ACC112 (cell line): Measurements from ENCODE around the gene SYNPO2.
A peak's percentile ranks its signal among the peaks of the same experiment; 100 is the strongest.
"Not testable (repeated sequence)": the region's sequence is repeated elsewhere in the genome, so short reads cannot be mapped to it uniquely, and the experiment has no call there.

ENCODE experiments used
- H2AFZ ChIP-seq: fragments of 200-600 bp; sonication (generic); one replicate; pipeline ENCODE4 v1.6.0; 2017; ENCODE audit warnings: antibody characterized with exemption, low read length; ENCODE audit not compliant: unreplicated experiment
- H3K27ac ChIP-seq: fragments of 200-600 bp; sonication (generic); 2 replicates; pipeline ENCODE4 v1.5.1; 2014; ENCODE audit warnings: low read depth, mild to moderate bottlenecking, antibody characterized with exemption, low read length, moderate library complexity
- H3K27me3 ChIP-seq: fragments of 200-600 bp; sonication (generic); 2 replicates; pipeline ENCODE4 v1.6.1; 2014; ENCODE audit warnings: mild to moderate bottlenecking, antibody characterized with exemption, low read length, moderate library complexity, mixed read lengths; ENCODE audit not compliant: insufficient read depth
- H3K36me3 ChIP-seq: fragments of 200-600 bp; sonication (generic); 2 replicates; pipeline ENCODE4 v1.6.1; 2016; ENCODE audit warnings: mild to moderate bottlenecking, antibody characterized with exemption, low read length, moderate library complexity, mixed read lengths; ENCODE audit not compliant: insufficient read depth
- H3K4me1 ChIP-seq: fragments of 200-600 bp; sonication (generic); one replicate; pipeline ENCODE4 v1.6.1; 2016; ENCODE audit warnings: low read length, mixed read lengths; ENCODE audit not compliant: insufficient read depth, unreplicated experiment, control insufficient read depth
- H3K4me3 ChIP-seq: fragments of 200-600 bp; sonication (generic); 2 replicates; pipeline ENCODE4 v1.5.1; 2014; ENCODE audit warnings: mild to moderate bottlenecking, low read depth, low read length
- H3K79me2 ChIP-seq: fragments of 200-600 bp; sonication (generic); one replicate; pipeline ENCODE4 v1.6.0; 2016; ENCODE audit warnings: low read length; ENCODE audit not compliant: control insufficient read depth, unreplicated experiment, insufficient read depth

SYNPO2 gene

DNA sequence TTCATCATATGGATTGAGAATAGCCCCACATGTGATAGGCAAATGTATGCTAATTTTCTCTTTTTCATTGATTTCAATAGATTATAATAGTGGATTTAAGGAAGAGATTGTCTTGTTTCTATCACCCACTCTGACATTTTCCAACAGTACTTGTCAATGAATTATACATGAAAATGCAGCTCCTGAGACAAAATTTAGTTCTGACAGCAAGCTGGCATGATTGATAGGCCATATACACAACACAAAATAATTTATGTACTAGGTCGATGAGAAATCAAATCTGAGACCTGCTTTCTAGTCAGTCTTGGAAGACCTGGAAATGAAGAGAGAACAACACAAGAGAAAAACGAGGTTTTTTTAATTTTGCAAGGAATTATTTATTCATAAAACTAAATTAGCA lies 129.0 kb downstream of the SYNPO2 start:
- H3K4me3 ChIP-seq, result no peak overlapping the region
- no peak overlapping the region for H2AFZ ChIP-seq
- no peaks in the 10 kb centered on the region for H3K27me3 ChIP-seq
- no peaks in the 10 kb centered on the region for H3K36me3 ChIP-seq
- H3K79me2 ChIP-seq, result no peaks in the 10 kb centered on the region
- no peaks in the 10 kb centered on the region for H3K4me1 ChIP-seq
- no peak overlapping the region for H3K27ac ChIP-seq

- Histone ChIP-seq H3K27me3 (no peaks in the 10 kb centered on the region), H3K4me1 (peaks cover 4% of the 10 kb centered on the region), H3K79me2 (no peaks in the 10 kb centered on the region), H3K36me3 (no peaks in the 10 kb centered on the region), H3K27ac (no peak overlapping the region), H3K4me3 (no peak overlapping the region), H2AFZ (no peak overlapping the region)
Observed at GRCh38 chr4:119020158-119020557, 131.5 kb downstream of the SYNPO2 start.

DNA sequence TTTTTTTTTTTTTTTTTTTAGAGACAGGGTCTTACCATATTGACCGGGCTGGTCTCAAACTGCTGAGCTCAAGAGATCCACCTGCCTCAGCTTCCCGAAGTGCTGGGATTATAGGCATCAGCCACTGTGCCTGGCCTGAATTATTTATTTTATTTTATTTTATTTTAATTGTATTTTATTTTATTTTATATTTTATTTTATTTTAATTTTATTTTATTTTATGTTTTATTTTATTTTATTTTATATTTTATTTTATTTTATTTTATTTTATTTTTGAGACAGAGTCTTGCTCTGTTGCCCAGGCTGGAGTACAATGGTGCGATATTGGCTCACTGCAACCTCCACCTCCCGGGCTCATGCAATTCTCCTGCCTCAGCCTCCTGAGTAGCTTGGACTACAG lies 133.9 kb downstream of the SYNPO2 start:
- H3K27ac ChIP-seq, H2AFZ ChIP-seq, H3K79me2 ChIP-seq, H3K4me3 ChIP-seq, H3K36me3 ChIP-seq, H3K27me3 ChIP-seq: not testable (repeated sequence)
- peaks cover 26% of the 10 kb centered on the region for H3K4me1 ChIP-seq

DNA sequence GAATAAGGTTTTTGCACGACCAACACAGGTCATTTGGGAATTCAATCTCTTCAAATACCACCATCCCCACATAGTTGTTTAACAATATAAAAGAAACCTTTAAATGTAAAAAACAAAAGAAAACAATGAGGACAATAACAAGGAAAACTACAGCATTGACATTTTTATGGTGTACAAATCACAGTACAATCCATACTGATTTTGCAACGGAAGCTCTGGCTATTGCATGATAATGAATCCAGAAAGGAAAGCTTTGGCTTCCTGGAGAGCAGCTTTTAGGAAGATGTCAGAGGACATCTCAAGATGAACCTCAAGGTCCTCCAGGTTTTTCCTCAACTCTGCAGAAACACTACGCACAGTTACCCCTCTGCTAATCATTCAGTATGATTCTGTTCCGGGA lies 135.4 kb downstream of the SYNPO2 start:
- no peak overlapping the region for H3K27ac ChIP-seq
- H3K4me3 ChIP-seq, result no peak overlapping the region
- H3K79me2 ChIP-seq, result no peaks in the 10 kb centered on the region
- no peaks in the 10 kb centered on the region for H3K27me3 ChIP-seq
- peaks cover 30% of the 10 kb centered on the region for H3K4me1 ChIP-seq
- no peak overlapping the region for H2AFZ ChIP-seq
- no peaks in the 10 kb centered on the region for H3K36me3 ChIP-seq

DNA sequence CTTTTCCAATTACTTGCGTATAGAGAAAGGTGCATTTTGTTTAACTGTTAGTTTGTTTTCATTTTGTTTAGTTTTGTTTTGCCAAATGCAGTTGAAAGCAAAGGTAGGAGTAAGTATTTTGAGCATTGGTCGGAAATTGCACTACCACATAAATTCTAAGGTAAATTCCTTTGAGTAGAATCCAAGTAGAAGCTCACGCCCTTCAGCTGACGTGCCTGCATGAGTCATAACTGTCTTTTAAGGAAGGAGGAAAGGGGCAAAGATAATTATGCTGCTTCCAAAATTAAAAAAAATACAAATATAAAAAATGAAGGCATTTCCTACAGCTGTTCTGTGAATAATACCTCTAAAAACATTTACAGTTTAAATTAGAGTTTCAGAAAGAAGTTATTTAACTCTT lies 136.8 kb downstream of the SYNPO2 start:
- H3K4me3 ChIP-seq, result peak overlapping the region; percentile 64
- no peaks in the 10 kb centered on the region for H3K79me2 ChIP-seq
- no peaks in the 10 kb centered on the region for H3K27me3 ChIP-seq
- peak overlapping the region; percentile 86 for H2AFZ ChIP-seq
- peak overlapping the region; percentile 97 for H3K27ac ChIP-seq
- no peaks in the 10 kb centered on the region; the same call in 1 of the 2 replicates for H3K36me3 ChIP-seq
- H3K4me1 ChIP-seq, result peaks cover 30% of the 10 kb centered on the region

- H3K79me2 ChIP-seq, result no peaks in the 10 kb centered on the region
- no peaks in the 10 kb centered on the region; the same call in 1 of the 2 replicates for H3K36me3 ChIP-seq
- H2AFZ ChIP-seq, result peak overlapping the region; percentile 86
- H3K4me3 ChIP-seq, result peak overlapping the region; percentile 64
- H3K27me3 ChIP-seq, result no peaks in the 10 kb centered on the region
- H3K4me1 ChIP-seq, result peaks cover 30% of the 10 kb centered on the region
- peak overlapping the region; percentile 97 for H3K27ac ChIP-seq
Observed at GRCh38 chr4:119025916-119026661, 137.4 kb downstream of the SYNPO2 start.

DNA sequence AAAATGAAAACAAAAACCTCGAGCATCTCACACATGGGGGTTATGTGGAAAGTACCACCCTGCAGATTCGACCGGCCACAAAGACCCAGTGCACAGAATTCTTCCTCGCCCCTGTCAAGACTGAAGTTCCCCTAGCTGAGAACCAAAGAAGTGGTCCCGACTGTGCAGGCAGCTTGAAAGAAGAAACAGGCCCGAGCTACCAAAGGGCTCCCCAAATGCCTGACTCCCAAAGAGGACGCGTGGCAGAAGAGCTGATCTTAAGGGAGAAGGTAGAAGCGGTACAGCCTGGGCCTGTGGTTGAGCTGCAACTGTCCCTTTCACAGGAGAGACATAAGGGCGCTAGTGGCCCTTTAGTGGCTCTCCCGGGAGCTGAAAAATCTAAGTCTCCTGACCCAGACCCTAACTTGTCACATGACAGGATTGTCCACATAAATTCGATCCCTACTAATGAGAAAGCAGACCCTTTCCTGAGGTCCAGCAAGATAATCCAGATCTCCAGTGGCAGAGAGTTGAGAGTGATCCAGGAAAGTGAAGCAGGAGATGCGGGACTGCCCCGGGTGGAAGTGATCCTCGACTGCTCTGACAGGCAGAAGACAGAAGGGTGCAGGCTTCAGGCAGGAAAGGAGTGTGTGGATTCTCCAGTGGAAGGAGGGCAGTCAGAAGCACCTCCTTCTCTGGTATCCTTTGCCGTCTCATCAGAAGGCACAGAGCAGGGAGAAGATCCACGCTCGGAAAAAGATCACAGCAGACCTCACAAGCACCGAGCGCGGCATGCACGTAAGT lies 138.2 kb downstream of the SYNPO2 start:
- Histone ChIP-seq H3K4me3 (peak overlapping the region; percentile 64), H3K79me2 (no peaks in the 10 kb centered on the region), H3K27ac (peak overlapping the region; percentile 97), H3K27me3 (no peaks in the 10 kb centered on the region), H3K4me1 (peaks cover 30% of the 10 kb centered on the region), H2AFZ (peak overlapping the region; percentile 55), H3K36me3 (no peaks in the 10 kb centered on the region; the same call in 1 of the 2 replicates)

- Histone ChIP-seq H2AFZ (peak overlapping the region; percentile 55), H3K27ac (no peak overlapping the region), H3K4me1 (peaks cover 30% of the 10 kb centered on the region), H3K27me3 (no peaks in the 10 kb centered on the region), H3K36me3 (no peaks in the 10 kb centered on the region; the same call in 1 of the 2 replicates), H3K79me2 (no peaks in the 10 kb centered on the region), H3K4me3 (peak overlapping the region; percentile 64)
Observed at GRCh38 chr4:119027811-119028210, 139.2 kb downstream of the SYNPO2 start.

DNA sequence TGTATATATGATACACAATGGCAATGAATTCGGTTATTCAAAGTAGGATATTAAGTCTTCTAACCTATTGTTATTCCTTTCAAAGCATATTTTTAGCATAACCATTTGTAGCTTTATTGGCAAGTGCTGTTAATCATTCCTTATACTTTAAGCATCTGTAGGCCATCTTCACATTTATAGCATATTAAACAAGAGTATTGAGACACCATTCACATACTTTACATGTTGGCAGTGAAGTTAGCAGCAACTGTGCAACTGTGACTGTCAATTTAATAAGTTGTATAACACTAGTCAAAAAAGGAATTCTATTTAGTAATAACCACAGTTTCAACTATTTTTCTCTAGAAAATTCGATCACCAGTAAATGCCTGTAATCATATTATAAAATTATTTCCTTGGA lies 139.6 kb downstream of the SYNPO2 start:
- peak overlapping the region; percentile 64 for H3K4me3 ChIP-seq
- no peaks in the 10 kb centered on the region for H3K27me3 ChIP-seq
- no peaks in the 10 kb centered on the region; the same call in 1 of the 2 replicates for H3K36me3 ChIP-seq
- H3K79me2 ChIP-seq, result no peaks in the 10 kb centered on the region
- peaks cover 30% of the 10 kb centered on the region for H3K4me1 ChIP-seq
- H2AFZ ChIP-seq, result peak overlapping the region; percentile 58
- H3K27ac ChIP-seq, result no peak overlapping the region

DNA sequence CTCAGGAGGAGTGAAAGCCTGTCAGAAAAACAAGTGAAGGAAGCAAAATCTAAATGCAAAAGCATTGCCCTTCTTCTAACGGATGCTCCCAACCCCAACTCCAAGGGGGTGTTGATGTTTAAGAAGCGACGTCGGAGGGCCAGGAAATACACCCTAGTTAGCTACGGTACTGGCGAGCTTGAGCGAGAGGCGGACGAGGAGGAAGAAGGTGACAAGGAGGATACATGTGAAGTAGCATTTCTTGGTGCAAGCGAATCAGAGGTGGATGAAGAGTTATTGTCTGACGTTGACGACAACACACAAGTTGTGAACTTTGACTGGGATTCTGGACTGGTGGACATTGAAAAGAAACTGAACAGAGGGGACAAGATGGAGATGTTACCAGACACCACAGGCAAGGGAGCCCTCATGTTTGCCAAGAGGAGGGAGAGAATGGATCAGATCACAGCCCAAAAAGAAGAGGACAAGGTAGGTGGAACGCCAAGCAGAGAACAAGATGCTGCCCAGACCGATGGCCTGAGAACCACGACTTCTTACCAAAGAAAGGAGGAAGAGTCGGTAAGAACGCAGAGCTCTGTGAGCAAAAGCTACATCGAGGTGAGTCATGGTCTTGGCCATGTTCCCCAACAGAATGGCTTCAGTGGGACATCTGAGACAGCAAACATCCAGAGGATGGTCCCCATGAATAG lies 141.3 kb downstream of the SYNPO2 start:
- no peaks in the 10 kb centered on the region for H3K79me2 ChIP-seq
- no peak overlapping the region for H3K4me3 ChIP-seq
- H2AFZ ChIP-seq, result no peak overlapping the region
- H3K4me1 ChIP-seq, result peaks cover 27% of the 10 kb centered on the region
- no peaks in the 10 kb centered on the region; the same call in 1 of the 2 replicates for H3K36me3 ChIP-seq
- H3K27ac ChIP-seq, result no peak overlapping the region
- H3K27me3 ChIP-seq, result no peaks in the 10 kb centered on the region
